GM08714 (cell line): ENCODE data around the gene UST.
"Not testable (repeated sequence)": the region's sequence is repeated elsewhere in the genome, so short reads cannot be mapped to it uniquely, and the experiment has no call there.

Experiments used
- H3K4me3 ChIP-seq: fragments of 200-500 bp; sonication (Bioruptor generic); 2 replicates; pipeline ENCODE4 v1.5.1; 2014; ENCODE audit warnings: mild to moderate bottlenecking, low read length, inconsistent platforms
- ZNF274 ChIP-seq: IDR thresholded peaks from 2 replicates; pipeline ENCODE4 v1.6.1; 2012; ENCODE audit warnings: mild to moderate bottlenecking, low read depth, low read length

Gene UST

GRCh38 chr6:148840256-148840655 is 93.4 kb downstream of the UST start:
- no peak for TF ChIP-seq ZNF274
- no peak overlapping the region for H3K4me3 ChIP-seq

- TF ChIP-seq ZNF274 = no peak
- no peak overlapping the region for H3K4me3 ChIP-seq
Observed at GRCh38 chr6:148842296-148843019, 95.6 kb downstream of the UST start.

GRCh38 chr6:148845464-148845863 is 98.6 kb downstream of the UST start:
- H3K4me3 ChIP-seq = no peak overlapping the region
- no peak for TF ChIP-seq ZNF274

GRCh38 chr6:148846778-148847761 is 100.2 kb downstream of the UST start:
- TF ChIP-seq ZNF274 = no peak
- H3K4me3 ChIP-seq = no peak overlapping the region

- H3K4me3 ChIP-seq = no peak overlapping the region
- no peak for TF ChIP-seq ZNF274
Observed at GRCh38 chr6:148848915-148849314, 102.1 kb downstream of the UST start.

- H3K4me3 ChIP-seq = not testable (repeated sequence)
Observed at GRCh38 chr6:148849449-148849848, 102.6 kb downstream of the UST start.

GRCh38 chr6:148850964-148851363 is 104.1 kb downstream of the UST start:
- TF ChIP-seq ZNF274 = no peak
- H3K4me3 ChIP-seq = no peak overlapping the region

GRCh38 chr6:148851683-148852556 is 105.1 kb downstream of the UST start:
- no peak for TF ChIP-seq ZNF274
- H3K4me3 ChIP-seq = no peak overlapping the region

GRCh38 chr6:148852688-148853087 is 105.9 kb downstream of the UST start:
- TF ChIP-seq ZNF274 = no peak
- H3K4me3 ChIP-seq = no peak overlapping the region

GRCh38 chr6:148853113-148853512 is 106.3 kb downstream of the UST start:
- H3K4me3 ChIP-seq = not testable (repeated sequence)

- no peak overlapping the region for H3K4me3 ChIP-seq
- TF ChIP-seq ZNF274 = no peak
Observed at GRCh38 chr6:148854096-148854495, 107.3 kb downstream of the UST start.

- no peak overlapping the region for H3K4me3 ChIP-seq
- no peak for TF ChIP-seq ZNF274
Observed at GRCh38 chr6:148854992-148855391, 108.2 kb downstream of the UST start.

- H3K4me3 ChIP-seq = no peak overlapping the region
- TF ChIP-seq ZNF274 = no peak
Observed at GRCh38 chr6:148855744-148856143, 108.9 kb downstream of the UST start.

GRCh38 chr6:148857798-148858390 is 111.1 kb downstream of the UST start:
- H3K4me3 ChIP-seq = no peak overlapping the region
- no peak for TF ChIP-seq ZNF274

- H3K4me3 ChIP-seq = not testable (repeated sequence)
Observed at GRCh38 chr6:148864132-148864531, 117.3 kb downstream of the UST start.
